Measurements from ENCODE around the gene TICAM1. TPM values are rescaled to one million over a fixed set of nuclear protein-coding genes. Genes with fewer than 3 reads are reported as not detected.
"Not testable (repeated sequence)": the region's sequence is repeated elsewhere in the genome, so short reads cannot be mapped to it uniquely, and the experiment has no call there.

Gene TICAM1
- 13.6 TPM for total RNA-seq
- long read RNA-seq, partial matches to known transcripts: 0 of 8 reads
- long read RNA-seq, other reads (novel, unspliced or antisense): 8 of 8 reads

DNA sequence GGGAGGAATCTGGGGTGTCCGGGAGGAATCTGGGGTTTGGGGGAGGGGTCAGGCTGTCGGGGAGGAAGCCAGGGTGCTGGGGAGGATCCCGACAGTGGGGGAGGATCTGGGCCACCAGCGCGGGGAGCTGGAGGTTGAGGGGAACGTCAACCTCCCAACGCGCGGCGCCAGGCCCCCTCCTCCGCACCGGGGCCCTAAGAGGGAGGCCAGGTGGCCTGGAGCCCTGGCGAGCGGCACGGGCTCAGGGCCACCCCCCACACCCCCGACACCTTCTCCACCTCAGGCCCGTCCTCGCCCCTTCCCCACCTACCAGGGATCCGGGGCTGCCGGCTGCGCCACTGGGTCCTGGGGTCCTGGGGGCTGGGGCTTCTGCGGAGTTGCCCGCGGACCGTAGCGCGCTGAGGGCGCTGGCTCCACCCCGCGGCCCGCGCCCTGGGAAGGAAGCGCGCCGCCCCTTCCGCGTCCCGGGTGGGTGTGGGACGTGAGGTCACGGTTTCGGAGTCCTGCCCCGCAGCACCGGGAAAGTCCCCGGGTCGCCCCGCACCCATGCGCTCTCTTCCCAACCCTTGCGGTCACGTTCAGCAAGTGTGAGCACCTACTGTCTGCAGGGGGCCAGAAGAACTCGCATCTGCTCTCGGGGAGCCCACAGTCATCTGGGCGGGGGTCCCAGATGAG lies at the start of gene TICAM1:
Gene TICAM1, minus strand, starts transcription at position 409 of the 675 bp plus-strand sequence. CDS start 13,335 bp downstream, outside the sequence.
- DNase-seq (ENCODE audit: low spot score): peak; percentile 94

DNA sequence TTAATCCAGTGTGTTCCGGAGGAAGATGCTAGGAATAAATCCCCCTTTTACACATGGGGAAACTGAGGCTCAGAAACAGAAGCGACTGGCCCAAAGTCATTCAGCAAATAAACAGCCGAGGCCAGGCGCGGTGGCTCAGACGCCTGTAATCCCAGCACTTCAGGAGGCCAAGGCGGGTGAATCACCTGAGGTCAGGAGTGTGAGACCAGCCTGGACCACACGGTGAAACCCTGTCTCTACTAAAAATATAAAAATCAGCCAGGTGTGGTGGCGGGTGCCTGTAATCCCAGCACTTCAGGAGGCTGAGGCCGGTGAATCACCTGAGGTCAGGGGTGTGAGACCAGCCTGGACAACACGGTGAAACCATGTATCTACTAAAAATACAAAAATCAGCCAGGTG lies 47.5 kb upstream of the TICAM1 start:
- DNase-seq (ENCODE audit: low spot score): no peak

DNA sequence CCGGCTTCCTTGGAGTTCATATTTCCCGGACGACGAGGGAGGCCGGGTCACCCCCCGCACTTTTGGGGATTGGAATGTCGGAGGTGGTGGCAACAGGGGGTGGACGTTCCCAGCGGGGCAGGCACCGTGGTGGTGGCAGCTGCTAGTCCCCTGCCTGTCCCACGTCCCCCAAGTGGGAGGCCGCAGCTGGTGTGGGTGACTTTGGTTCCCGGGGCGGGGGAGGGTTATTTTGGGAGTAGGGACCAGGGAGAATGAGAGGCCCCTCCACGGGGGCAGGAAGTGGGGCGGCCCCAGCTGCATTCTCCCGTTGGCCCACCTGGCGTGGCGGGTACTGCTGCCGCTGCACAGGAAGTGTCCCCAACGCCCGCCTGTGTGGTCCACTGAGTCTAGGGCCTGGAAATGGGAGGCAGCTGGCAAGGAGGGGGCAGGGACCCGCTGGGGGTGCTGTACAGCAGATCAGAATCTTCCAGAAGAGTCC lies 47.0 kb upstream of the TICAM1 start:
- DNase-seq (ENCODE audit: low spot score): no peak

DNA sequence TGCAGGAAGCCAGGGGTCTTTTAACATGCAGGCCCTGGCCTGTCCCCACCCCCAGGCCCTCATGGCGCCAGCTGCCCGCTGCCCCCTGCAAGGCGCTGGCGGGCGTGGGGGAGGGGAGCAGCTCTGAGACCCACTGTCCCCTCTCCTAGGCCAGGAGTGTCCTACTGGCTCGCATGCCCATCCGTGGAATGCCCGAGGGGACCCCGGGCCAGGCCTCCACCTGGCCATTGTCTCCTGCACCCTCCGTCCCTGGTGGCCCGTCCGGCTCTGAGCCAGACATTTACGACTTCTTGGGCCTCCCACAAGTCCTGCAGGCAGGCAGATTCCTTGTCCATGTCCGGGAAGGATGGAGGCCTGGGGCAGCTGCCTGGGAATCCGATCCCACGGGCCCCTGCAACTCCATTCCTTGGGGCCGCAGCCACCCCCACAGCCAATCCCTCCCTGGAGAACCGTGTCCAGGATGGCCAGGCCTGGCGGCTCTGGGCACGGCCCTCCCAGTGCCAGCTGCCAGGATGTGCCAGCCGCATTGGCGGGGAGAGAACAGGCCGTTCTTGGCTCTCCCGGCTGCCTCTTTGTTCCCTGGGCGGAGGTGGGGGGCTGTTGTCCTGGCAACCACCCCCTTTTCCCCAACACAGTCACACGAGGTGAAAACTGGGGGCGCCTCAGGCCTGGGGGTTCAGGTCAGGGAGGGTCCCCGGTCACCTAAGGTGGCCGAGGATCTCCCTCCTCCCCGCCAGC lies 46.4 kb upstream of the TICAM1 start:
- DNase-seq (ENCODE audit: low spot score): no peak

DNA sequence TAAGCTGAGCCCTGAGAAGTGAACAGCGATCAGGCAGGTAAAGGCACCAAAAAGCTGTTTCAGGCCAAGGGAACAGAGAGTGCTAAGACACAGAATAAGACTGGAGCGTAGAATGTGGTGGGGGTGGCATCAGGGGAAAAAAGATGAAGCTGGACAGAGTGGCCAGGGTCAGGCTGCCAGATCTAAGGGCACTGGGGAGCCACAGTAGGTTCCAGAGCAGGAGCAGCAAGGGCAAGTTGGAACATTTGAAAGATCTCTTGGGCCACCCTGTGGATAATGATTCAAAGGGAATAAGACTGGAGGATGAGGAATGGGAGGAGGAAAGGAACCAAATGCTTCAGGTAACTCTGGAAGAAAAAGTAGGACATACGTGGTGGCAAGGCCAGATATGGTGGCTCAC lies 42.4 kb upstream of the TICAM1 start:
- DNase-seq (ENCODE audit: low spot score): no peak

DNA sequence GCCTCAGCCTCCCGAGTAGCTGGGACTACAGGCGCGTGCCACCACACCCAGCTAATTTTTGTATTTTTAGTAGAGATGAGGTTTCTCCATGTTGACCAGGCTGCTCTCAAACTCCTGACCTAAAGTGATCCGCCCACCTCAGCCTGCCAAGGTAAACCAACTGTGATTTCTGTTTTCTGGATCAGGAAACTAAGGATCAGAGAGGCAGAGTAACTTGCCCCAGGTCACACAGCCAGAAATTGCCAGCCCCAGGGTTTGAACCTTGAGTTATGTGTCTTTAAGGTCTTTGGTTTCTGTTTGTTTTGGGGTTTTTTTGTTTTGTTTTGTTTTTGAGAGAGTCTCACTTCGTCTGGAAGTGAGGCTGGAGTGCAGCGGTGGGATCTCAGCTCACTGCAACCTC lies 40.2 kb upstream of the TICAM1 start:
- no peak for DNase-seq (ENCODE audit: low spot score)

DNA sequence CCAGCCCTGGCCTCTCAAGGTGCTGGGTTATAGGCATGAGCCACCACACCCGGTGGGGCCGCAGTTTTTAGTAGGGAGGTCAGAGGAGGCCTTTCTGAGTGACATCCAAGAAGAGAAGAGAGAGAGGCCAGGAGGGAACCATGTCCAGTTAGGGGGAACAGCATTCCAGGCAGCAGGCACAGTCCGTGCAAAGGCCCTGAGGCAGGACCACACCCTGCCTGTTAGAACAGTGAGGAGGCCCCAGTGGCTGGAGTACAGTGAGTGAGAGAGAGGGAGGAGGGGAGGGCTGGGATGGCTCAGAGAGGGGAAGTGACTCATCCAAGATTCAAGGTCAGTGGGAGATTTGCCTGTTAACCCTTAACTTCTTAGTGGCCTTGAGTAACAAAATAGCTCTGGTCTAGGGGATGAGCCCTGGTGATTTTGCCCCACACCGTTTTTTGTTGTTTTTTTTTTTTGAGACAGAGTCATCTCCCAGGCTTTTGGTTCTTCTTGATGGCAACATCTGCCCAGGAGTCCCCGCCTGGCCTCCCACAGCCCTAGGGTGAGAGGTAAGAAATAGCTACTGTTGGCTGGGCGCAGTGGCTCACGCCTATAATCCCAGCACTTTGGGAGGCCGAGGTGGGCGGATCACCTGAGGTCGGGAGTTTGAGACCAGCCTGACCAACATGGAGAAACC lies 38.7 kb upstream of the TICAM1 start:
- DNase-seq (ENCODE audit: low spot score): no peak

DNA sequence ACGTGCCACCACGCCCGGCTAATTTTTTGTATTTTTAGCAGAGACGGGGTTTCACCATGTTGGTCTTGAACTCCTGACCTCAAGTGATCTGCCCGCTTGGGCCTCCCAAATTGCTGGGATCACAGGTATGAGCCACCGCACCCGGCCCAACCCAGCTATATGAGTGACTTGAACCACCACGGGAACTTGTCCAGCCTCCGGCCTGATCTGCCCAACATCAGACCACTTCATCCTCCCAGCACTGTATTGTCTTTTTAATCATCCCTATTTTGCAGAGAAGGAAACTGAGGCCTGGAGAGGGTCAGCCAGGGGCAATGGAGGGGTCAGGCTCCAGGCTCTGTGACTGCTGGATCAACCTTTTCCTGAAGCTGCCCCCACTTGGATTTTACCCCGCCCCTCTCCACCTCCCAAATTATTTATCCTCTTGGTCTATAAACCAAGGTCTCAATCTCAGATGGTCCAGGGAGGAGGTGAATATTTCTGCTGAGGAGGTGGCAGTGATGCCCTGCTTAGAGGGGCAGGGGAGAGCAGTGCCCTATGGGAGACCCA lies 36.8 kb upstream of the TICAM1 start:
- no peak for DNase-seq (ENCODE audit: low spot score)

DNA sequence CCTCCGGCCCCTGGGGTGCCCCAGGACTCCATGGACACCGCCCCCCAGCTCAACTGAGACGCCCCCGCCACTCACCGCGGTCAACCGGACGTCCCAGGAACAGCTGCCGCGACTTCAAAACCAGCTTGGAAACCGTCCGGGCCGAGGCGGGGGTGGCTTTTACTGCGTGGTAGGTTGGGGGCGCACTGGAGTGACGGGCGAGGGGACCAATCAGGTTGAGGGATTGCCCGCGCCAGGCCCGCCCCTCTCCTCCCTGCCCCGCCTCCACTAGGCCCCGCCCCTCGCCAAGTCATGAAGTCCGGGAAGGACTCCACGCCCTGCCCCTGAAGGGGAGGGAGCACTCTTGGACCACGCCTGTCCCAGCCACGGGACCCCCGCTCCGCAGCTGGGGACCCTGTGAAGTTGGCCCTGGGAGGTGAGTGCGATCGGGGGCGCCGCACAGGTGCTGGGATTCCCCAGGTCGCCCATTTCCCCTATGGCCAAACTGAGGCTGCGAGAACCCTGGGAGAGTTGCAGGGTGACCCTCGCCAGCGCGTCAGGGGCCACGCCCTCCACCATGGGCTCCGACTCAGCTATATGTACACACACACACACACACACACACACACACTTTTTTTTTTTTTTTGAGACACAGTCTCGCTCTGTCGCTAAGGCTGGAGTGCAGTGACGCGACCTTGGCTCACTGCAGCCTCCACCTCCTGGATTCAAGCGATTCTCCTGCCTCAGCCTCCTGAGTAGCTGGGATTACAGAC lies 36.2 kb upstream of the TICAM1 start, which contains the start of gene PLIN3:
Gene PLIN3, minus strand, starts transcription at position 134 of the 752 bp plus-strand sequence. CDS start 6,273 bp downstream, outside the sequence.
- DNase-seq (ENCODE audit: low spot score): peak; percentile 100

DNA sequence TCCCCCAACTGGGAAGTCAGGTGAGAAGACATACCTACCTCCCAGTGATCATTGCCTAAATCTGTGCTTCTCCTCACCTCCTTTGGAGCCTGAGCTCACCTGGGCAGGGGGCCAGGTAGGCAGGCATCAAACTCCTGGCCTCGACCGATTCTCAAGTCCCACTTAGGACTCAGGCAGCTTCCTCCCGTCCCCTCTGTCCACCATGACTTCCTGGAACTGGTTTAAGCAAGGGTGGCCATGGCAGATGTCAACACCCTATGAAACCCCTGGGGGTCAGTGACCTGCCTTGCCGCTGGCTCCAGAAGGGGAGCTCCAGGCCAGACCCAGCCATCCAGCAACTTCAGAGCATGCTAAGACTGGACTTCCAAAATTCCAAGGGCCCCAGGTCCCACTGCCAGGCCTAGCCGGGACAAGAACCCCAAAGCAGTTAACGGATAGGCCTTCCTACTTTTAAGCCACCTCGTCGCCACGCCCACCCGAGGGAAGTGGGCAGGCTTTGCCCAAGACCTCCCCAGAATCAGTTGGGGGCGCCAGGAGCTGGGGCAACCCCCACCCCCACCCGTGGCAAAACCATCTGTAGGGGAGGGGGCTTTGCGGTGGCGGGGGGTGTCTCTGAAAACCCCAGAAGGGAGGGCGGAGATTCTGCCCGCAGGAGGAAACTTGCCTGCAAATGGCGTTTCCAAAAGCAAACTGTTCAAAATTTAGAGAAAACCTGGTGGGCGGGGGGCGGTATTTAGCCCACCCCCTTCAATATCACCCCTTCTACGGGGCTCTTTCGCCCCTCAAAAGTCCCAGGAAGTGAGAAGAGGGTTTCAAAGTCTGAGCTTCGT lies 35.3 kb upstream of the TICAM1 start:
- DNase-seq (ENCODE audit: low spot score): no peak

DNA sequence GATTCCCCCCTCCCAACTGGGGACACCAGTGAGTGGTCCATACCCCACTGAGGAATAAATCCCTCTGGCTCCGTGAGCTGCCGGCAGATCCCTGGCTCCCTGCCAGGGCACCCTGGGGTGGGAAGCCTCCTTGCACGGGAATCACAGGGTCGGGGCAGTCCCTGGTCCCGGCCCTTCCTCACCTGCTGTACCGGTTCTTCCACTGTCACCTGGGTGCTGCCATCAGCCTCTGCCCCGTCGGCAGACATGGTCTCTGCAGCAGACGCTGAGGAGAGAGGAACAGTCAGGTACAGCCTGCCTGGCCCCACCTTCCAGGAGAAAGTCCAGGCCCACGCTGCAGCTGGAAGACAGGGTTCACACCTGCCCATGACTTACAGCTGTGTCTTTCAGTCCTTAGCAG lies 29.6 kb upstream of the TICAM1 start:
- no peak for DNase-seq (ENCODE audit: low spot score)

DNA sequence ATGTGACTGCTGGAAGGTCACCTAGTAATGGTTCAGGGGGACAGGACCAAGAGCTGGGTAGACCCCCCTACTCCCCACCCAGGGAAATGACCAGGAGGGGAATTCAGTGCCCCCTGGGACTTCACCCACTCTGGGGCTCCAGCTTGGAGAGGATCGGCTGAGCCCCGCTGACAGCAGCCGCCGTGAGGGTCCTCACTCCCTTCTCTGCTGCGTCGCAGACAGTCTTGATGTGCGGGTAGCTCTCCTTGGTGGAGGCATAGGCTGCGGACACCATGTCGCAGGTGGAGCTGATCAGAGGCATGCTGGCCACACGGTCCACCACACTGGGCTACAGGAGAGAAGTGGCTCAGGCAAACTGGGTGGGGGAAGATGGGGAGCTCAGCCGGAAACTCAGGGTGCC lies 28.2 kb upstream of the TICAM1 start:
- DNase-seq (ENCODE audit: low spot score): no peak

DNA sequence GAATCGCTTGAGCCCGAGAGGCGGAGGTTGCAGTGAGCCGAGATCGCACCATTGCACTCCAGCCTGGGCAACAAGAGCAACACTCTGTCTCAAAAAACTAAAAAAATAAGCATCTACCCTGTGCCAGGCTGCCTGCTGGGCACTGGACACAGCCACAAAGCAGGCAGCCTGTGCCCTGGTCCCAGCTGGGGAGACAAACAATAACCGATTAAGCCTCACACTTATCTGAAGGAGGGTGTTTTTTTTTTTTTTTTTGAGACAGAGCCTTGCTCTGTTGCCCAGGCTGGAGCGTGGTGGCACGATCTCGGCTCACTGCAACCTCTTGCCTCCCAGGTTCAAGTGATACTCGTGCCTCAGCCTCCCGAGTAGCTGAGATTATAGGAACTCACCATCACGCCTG lies 25.0 kb upstream of the TICAM1 start:
- DNase-seq (ENCODE audit: low spot score): not testable (repeated sequence)

DNA sequence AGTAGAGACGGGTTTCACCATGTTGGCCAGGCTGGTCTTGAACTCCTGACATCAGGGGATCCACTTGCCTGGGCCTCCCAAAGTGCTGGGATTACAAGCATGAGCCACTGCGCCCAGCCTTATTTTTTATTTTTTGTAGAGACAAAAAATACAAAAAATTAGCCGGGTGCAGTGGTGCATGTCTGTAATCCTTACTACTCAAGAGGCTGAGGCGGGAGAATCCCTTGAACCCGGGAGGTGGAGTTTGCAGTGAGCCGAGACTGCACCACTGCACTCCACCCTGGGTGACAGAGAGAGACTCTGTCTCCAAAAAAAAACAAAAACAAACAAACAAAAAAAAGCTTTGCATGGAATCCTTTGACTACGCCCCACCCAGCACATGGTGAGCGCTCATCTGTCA lies 22.0 kb upstream of the TICAM1 start:
- DNase-seq (ENCODE audit: low spot score): not testable (repeated sequence)

DNA sequence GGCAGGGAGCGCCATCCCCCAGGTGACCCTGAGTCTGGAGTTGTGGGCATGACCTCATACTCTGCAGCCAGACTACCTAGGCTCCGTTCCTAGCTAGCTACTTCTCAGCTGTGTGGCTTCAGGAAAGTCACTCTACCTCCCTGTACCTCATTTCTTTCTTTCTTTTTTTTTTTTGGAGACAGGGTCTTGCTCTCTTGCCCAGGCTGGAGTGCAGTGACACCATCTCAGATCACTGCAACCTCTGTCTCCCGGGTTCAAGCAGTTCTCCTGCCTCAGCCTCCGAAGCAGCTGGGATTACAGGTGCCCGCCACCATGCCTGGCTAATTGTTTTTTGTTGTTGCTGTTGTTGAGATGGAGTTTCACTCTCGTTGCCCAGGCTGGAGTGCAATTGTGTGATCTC lies 21.0 kb upstream of the TICAM1 start:
- no peak for DNase-seq (ENCODE audit: low spot score)

DNA sequence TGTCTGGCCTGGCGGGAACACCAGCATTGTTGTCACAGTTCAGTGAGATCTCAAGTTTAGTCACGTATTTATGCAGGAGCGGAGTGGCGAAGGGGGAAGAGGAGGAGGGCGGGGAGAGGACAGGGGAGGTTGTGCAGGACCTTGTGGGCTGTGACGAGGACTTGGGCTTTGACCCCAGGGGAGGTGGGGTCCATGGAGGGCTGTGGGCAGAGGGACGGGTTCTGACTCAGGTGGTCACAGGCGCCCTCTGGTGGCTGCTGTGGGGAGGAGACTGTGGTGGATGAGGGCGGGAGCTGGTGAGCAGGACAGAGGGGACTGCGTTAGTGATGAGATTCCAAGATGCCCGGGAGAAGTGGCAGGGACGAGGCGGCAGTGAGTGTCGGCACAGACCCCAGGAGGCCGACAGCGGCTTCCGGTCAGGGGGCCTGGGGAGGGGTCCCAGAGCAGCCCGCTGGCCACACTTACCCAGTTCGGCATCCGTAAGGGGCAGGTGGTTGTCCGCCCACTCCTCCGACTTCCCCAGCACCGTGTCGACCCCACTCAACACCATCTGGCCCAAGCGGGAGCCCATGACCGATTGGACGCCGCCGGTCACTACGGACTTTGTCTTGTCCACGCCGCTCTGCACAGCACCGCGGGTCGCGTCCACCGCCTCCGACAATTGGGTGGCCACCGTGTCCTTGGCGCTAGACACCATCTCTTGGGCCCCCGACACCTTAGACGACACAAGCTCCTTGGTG lies 20.2 kb upstream of the TICAM1 start:
- DNase-seq (ENCODE audit: low spot score): no peak

DNA sequence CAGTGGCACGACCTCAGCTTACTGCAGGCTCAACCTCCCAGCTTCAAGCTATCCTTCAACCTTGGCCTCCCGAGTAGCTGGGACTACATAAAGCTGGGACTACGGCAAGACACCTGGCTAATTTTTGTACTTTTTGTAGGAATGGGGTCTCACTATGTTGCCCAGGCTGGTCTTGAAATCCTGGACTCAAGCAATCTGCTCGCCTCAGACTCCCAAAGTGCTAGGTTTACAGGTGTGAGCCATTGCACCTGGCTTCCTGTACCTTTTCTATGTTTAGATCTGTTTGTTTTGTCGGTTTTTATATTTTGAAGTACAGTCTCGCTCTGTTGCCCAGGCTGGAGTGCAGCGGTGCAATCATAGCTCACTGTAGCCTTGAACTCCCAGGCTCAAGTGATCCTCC lies 17.5 kb upstream of the TICAM1 start:
- no peak for DNase-seq (ENCODE audit: low spot score)

DNA sequence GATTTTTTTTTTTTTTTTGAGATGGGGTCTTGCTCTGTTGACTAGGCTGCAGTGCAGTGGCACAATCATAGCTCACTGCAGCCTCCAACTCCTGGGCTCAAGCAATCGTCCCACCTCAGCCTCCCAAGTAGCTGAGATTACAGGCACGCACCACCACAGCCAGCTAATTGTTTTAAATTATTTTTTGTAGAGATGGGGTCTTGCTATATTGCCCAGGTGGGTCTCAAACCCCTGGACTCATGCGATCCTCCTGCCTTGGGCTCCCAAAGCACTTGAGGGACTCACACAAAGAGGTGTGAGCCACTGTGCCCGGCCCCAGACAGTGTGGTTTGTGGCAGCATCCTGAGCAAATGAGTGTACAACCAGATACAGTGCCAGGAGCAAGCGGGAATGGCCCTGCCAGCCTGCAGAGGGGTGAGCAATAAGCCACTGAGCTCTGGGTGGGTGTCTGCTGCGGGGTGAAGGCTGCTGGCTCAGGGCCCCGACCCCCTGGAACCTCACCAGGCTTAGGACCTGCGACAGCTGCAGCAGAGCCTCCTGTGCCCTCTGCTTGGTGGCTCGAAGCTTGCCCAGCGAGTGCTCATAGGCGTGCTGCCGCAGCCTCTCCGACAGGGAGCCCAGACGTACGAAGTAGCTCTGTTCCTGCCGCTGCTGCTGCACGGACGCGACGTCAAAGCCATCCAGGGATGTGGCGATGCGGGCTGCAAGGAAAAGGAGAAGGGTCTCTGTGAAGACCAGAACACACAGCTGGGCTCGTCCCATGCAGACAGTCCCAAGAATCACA lies 15.9 kb upstream of the TICAM1 start:
- no peak for DNase-seq (ENCODE audit: low spot score)

All from mesenteric fat pad (tissue), 1 donor.